Right atrium auricular region (tissue), 2 donors: ENCODE data around the gene SRGAP3. TPM values are rescaled to one million over a fixed set of nuclear protein-coding genes. Genes with fewer than 3 reads are reported as not detected.

ENCODE experiments used
- DNase-seq: peaks from one replicate; pipeline ENCODE4 v3.0.0-alpha.2; 2019; ENCODE audit warnings: low spot score
- H3K27ac ChIP-seq, 2 donors: fragments of 200-600 bp; sonication (generic); 1 replicate in 1 of 2; 2 replicates in 1 of 2; pipeline ENCODE4 v1.5.1; 2016 to 2019
- H3K27me3 ChIP-seq, 2 donors: fragments of 200-600 bp; sonication (generic); one replicate each; pipeline versions ENCODE4 v1.5.1 to v1.6.0; 2017 to 2019
- H3K36me3 ChIP-seq: fragments of 200-600 bp; sonication (generic); one replicate; pipeline ENCODE4 v1.5.1; 2016
- H3K4me1 ChIP-seq, 2 donors: fragments of 200-600 bp; sonication (generic); one replicate each; pipeline versions ENCODE4 v1.5.1 to v1.6.0; 2017 to 2019
- H3K4me3 ChIP-seq, 2 donors: fragments of 200-600 bp; sonication (generic); 1 replicate in 1 of 2; 2 replicates in 1 of 2; pipeline ENCODE4 v1.5.1; 2017 to 2019; ENCODE audit warnings: mild to moderate bottlenecking in 1 of 2, moderate library complexity in 1 of 2
- H3K9me3 ChIP-seq, 2 donors: fragments of 200-600 bp; sonication (generic); one replicate each; pipeline ENCODE4 v1.5.1; 2019
- CTCF ChIP-seq, 2 donors: fragments of 200-600 bp; sonication (generic); IDR thresholded peaks; one replicate each; pipeline ENCODE4 v1.5.1; 2019; ENCODE audit warnings: antibody characterized with exemption in 2 of 2
- total RNA-seq, 2 donors: library from RNA; depleted of rRNA; stranded (reverse); fragments of >200 nt; gene quantifications; one replicate each; pipeline ENCODE4 v1.1.0, GENCODE V29; 2016

SRGAP3 gene
- total RNA-seq, 2 donors from 2014 or later: 4.0 to 5.0 TPM

DNA sequence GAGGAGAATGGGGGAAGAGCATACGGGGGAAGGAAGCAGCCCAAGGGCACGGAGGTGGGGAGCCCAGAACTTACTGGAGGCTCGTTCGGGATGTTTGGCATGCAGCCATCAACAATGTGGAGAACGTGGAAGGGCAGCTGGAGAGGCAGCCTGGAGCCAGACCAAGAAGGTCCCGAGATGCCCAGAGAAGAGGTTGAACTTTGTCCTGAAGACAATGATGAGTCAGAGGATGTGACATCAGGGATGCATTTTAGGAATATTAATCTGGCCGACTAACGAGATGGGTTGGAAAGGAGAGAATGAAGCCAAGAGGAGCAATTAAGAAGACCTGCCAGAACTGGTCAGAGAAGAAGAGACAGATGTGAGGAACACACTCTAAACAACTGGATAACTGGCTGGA lies 98.2 kb downstream of the SRGAP3 start:
- no peak overlapping the region for H3K27ac ChIP-seq
- no peak for DNase-seq
- H3K4me3 ChIP-seq: no peak overlapping the region
- no peaks in the 10 kb centered on the region for H3K27me3 ChIP-seq
- peaks cover 5 to 14% of the 10 kb centered on the region in 2 donors for H3K9me3 ChIP-seq
- TF ChIP-seq CTCF (IDR thresholded peaks at IDR 0.05): no peak
- no peaks in the 10 kb centered on the region for H3K36me3 ChIP-seq
- H3K4me1 ChIP-seq: peaks cover 0 to 12% of the 10 kb centered on the region in 2 donors

DNA sequence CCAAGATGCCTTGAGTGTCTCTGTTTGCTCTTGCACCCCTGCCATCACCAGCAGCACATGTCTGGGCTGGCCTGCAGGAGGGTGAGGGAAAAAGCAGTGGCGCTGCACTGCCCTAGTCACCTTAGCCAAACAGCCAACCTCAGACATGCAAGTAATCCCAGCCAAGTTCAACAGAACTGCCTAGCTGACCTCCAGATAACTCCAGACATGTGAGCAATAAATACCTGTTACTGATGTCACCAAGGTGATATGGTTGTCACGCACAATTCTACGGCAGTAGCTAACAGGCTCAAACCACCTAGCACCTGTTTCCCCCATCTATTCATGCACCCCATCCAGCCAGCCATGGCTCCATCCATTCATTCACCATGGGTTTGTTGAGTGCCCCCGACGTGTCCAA lies 99.9 kb downstream of the SRGAP3 start:
- Histone ChIP-seq H3K9me3 (peaks cover 5 to 14% of the 10 kb centered on the region in 2 donors), H3K27me3 (no peaks in the 10 kb centered on the region), H3K27ac (no peak overlapping the region), H3K4me3 (no peak overlapping the region), H3K4me1 (peaks cover 0 to 10% of the 10 kb centered on the region in 2 donors), H3K36me3 (no peaks in the 10 kb centered on the region)
- DNase-seq: no peak
- TF ChIP-seq CTCF (IDR thresholded peaks at IDR 0.05): no peak

DNA sequence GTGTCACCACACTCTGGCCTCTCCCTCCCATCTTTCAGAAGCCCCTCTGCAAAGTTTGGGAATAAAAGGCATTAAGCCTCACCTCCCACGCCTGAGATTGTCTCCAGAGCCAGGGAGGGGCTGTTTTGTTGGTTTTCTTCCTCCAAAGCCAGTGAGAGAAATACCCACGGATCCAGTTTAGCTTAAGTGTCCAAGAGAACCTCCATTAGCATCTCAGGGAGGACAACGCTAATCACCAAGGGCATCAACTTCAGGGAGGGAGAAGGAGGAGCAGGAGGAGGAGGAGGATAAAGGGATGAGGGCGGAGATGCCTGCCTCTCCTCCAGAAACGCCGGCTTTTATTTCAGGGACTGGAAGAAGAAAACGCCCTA lies 101.6 kb downstream of the SRGAP3 start:
- no peak for DNase-seq
- TF ChIP-seq CTCF (IDR thresholded peaks at IDR 0.05): no peak
- Histone ChIP-seq H3K36me3 (no peaks in the 10 kb centered on the region), H3K4me1 (no peaks in the 10 kb centered on the region), H3K27ac (no peak overlapping the region), H3K27me3 (no peaks in the 10 kb centered on the region), H3K4me3 (no peak overlapping the region), H3K9me3 (peaks cover 5 to 14% of the 10 kb centered on the region in 2 donors)

- DNase-seq: no peak
- no peak overlapping the region for H3K4me3 ChIP-seq
Observed at GRCh38 chr3:9147215-9147895, 102.1 kb downstream of the SRGAP3 start.

DNA sequence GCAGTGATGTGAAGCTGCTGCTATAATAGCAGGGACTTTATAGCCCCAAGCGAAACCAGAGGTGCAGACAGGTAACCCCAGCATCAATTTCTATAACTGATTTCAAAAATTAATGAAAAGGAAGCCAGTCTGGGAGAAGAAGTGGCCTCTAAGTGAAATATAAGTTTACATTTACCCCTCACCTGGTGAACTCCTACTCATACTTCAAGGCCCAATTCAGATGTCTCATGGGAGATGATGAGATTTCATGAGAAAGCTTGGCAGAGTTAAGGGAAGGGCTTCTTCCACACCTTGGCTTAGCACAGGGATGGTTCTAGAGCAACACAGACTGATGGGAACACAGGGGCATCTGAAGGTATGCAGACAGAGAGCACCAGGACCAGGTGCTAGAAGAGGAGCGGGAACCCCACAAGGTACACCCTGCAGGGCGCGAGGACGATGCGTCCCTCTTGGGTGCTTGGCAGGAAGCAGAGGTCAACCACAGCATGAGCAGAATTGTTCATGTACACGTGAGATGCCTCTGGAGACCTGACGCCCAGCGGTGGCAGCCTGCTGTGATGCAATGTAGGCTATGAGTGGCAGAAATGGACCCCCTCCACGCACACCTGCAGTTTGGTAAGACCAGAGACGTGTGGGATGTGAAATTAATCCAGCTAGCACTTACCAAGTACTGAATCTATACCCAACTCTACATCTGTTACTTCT lies 102.9 kb downstream of the SRGAP3 start:
- H3K27ac ChIP-seq: no peak overlapping the region
- peaks cover 0 to 7% of the 10 kb centered on the region in 2 donors for H3K4me1 ChIP-seq
- H3K4me3 ChIP-seq: no peak overlapping the region
- peaks cover 5 to 9% of the 10 kb centered on the region in 2 donors for H3K9me3 ChIP-seq
- no peaks in the 10 kb centered on the region for H3K27me3 ChIP-seq
- H3K36me3 ChIP-seq: no peaks in the 10 kb centered on the region
- no peak for DNase-seq
- no peak for TF ChIP-seq CTCF (IDR thresholded peaks at IDR 0.05)

More at GRCh38 chr3:9147215-9147895, 102.1 kb downstream of the SRGAP3 start:
- Histone ChIP-seq H3K27me3 (no peaks in the 10 kb centered on the region), H3K27ac (no peak overlapping the region), H3K9me3 (peaks cover 5 to 14% of the 10 kb centered on the region in 2 donors), H3K36me3 (no peaks in the 10 kb centered on the region), H3K4me1 (no peaks in the 10 kb centered on the region)
- no peak for TF ChIP-seq CTCF (IDR thresholded peaks at IDR 0.05)
